Effector memory CD4-positive, alpha-beta T cell (primary cell): ENCODE results near the gene IPO7.
"Not testable (repeated sequence)": the region's sequence is repeated elsewhere in the genome, so short reads cannot be mapped to it uniquely, and the experiment has no call there.

Experiments used
- DNase-seq, 3 donors: peaks; one replicate each; pipeline ENCODE4 v3.0.0-alpha.2; 2020
- H3K27ac ChIP-seq: 2 replicates; pipeline ENCODE4 v1.7.0; 2013; ENCODE audit warnings: mild to moderate bottlenecking, low read length, moderate library complexity; ENCODE audit not compliant: insufficient read depth, poor library complexity, severe bottlenecking
- H3K27me3 ChIP-seq: replicated peaks from 2 replicates; pipeline ENCODE4 v1.7.0; 2013; ENCODE audit warnings: mild to moderate bottlenecking, low read length; ENCODE audit not compliant: insufficient read depth, control insufficient read depth, poor library complexity, severe bottlenecking
- H3K36me3 ChIP-seq: 2 replicates; pipeline ENCODE4 v1.7.0; 2013; ENCODE audit warnings: mild to moderate bottlenecking, low read length, moderate library complexity; ENCODE audit not compliant: control insufficient read depth, insufficient read depth
- H3K4me1 ChIP-seq: 2 replicates; pipeline ENCODE4 v1.7.0; 2013; ENCODE audit warnings: low read length, mild to moderate bottlenecking; ENCODE audit not compliant: control insufficient read depth, insufficient read depth, poor library complexity, severe bottlenecking
- H3K4me3 ChIP-seq: 2 replicates; pipeline ENCODE4 v1.7.0; 2013; ENCODE audit warnings: low read length, low read depth, mild to moderate bottlenecking; ENCODE audit not compliant: insufficient read depth, poor library complexity, severe bottlenecking
- H3K9me3 ChIP-seq: 2 replicates; pipeline ENCODE4 v1.7.0; 2013; ENCODE audit warnings: mild to moderate bottlenecking, low read length, moderate library complexity; ENCODE audit not compliant: control insufficient read depth
- total RNA-seq, 3 donors: gene quantifications; one replicate each; lab custom pipeline; 2026; lab: John Stamatoyannopoulos, UW

The IPO7 gene
- total RNA-seq = 92.9 to 101 (median 99.3) reads per million in 3 donors

- Histone ChIP-seq H3K4me1 (no peaks in the 10 kb centered on the region), H3K27me3 (no peaks in the 10 kb centered on the region), H3K36me3 (no peaks in the 10 kb centered on the region), H3K4me3 (peak within 1 kb of the TSS; percentile 95), H3K27ac (peak within 1 kb of the TSS; percentile 82), H3K9me3 (no peaks in the 10 kb centered on the region)
- DNase-seq = peak; percentile 72 to 78 (median 76)
Observed at GRCh38 chr11:9384535-9385326, at the start of gene IPO7. TSS of gene IPO7 (plus strand) at chr11:9384652. CDS start at chr11:9384764, 112 bp downstream.

DNA sequence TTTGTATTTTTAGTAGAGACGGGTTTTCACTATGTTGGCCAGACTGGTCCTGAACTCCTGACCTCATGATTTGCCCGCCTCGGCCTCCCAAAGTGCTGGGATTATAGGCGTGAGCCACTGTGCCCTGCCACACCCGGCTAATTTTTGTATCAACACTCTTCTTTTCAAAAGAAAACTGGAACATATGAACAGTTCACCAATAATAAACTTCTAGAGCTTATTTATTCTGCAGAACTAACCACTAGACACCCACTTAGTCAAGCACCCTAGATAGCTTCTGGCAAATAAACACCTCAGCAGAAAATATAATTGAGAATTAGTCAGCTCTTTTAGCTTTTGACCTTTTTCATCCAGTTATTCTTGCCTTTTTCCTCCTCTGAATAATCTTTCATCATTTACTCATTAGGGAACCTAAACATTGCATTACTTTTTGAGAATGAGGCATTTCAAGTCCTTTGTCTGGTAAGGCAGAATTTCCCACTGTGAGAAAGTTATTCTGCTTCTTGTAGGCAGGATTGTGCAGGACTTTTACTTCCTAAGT lies 42.7 kb upstream of the IPO7 start:
- no peak for DNase-seq

GRCh38 chr11:9344061-9344680 lies 40.3 kb upstream of the IPO7 start:
- no peak for DNase-seq
- Histone ChIP-seq H3K9me3 (no peaks in the 10 kb centered on the region), H3K36me3 (no peaks in the 10 kb centered on the region), H3K4me3 (no peak overlapping the region), H3K27ac (no peak overlapping the region), H3K4me1 (no peaks in the 10 kb centered on the region), H3K27me3 (no peaks in the 10 kb centered on the region)

More for the DNA sequence above, 42.7 kb upstream of the IPO7 start:
- Histone ChIP-seq H3K4me3 (no peak overlapping the region), H3K4me1 (no peaks in the 10 kb centered on the region), H3K9me3 (no peaks in the 10 kb centered on the region), H3K36me3 (no peaks in the 10 kb centered on the region), H3K27me3 (no peaks in the 10 kb centered on the region), H3K27ac (no peak overlapping the region)

GRCh38 chr11:9347100-9347499 lies 37.4 kb upstream of the IPO7 start:
- Histone ChIP-seq H3K27ac (no peak overlapping the region), H3K9me3 (no peaks in the 10 kb centered on the region), H3K36me3 (no peaks in the 10 kb centered on the region), H3K4me1 (no peaks in the 10 kb centered on the region), H3K4me3 (no peak overlapping the region), H3K27me3 (no peaks in the 10 kb centered on the region)
- DNase-seq = no peak

- not testable (repeated sequence) for H3K27me3 ChIP-seq, DNase-seq, H3K4me3 ChIP-seq, H3K4me1 ChIP-seq, H3K27ac ChIP-seq, H3K36me3 ChIP-seq, H3K9me3 ChIP-seq
Observed at GRCh38 chr11:9347779-9348178, 36.7 kb upstream of the IPO7 start.

GRCh38 chr11:9351321-9351881 lies 33.1 kb upstream of the IPO7 start:
- Histone ChIP-seq H3K4me1 (no peaks in the 10 kb centered on the region), H3K4me3 (no peak overlapping the region), H3K27me3 (no peaks in the 10 kb centered on the region), H3K9me3 (no peaks in the 10 kb centered on the region), H3K27ac (no peak overlapping the region), H3K36me3 (no peaks in the 10 kb centered on the region)
- no peak for DNase-seq

- Histone ChIP-seq H3K9me3 (no peaks in the 10 kb centered on the region), H3K4me3 (no peak overlapping the region), H3K4me1 (no peaks in the 10 kb centered on the region), H3K27me3 (no peaks in the 10 kb centered on the region), H3K27ac (no peak overlapping the region), H3K36me3 (no peaks in the 10 kb centered on the region)
- DNase-seq = no peak
Observed at GRCh38 chr11:9357041-9357440, 27.4 kb upstream of the IPO7 start.

DNA sequence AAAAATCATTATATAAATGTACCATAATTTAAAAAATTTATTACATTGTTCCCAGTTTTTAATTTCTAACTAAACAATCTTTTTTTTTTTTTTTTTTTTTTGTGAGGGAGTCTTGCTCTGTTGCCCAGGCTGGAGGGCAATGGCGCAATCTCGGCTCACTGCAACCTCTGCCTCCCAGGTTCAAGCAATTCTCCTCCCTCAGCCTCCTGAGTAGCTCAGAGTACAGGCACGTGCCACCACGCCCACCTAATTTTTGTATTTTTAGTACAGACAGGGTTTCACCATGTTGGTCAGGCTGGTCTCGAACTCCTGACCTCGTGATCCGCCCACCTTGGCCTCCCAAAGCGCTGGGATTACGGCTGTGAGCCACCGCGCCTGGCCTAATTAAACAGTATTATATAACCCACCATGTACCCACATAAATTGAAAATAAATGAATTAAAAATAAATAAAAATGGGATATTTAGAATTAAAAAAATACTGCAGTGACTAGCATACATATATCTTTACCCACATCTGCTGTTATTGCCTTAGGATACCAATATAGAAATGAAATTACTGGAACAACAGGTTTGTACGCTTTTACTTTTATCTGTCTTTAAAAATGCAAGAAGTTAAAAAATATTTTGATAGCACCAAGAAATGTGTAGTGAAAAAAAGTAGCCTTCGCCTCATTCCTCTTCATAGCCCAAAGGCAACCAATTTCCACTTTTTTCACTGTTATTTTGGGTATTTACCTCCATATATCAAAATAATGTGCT lies 23.4 kb upstream of the IPO7 start:
- not testable (repeated sequence) for H3K27me3 ChIP-seq, DNase-seq, H3K9me3 ChIP-seq, H3K4me3 ChIP-seq, H3K4me1 ChIP-seq, H3K27ac ChIP-seq, H3K36me3 ChIP-seq

DNA sequence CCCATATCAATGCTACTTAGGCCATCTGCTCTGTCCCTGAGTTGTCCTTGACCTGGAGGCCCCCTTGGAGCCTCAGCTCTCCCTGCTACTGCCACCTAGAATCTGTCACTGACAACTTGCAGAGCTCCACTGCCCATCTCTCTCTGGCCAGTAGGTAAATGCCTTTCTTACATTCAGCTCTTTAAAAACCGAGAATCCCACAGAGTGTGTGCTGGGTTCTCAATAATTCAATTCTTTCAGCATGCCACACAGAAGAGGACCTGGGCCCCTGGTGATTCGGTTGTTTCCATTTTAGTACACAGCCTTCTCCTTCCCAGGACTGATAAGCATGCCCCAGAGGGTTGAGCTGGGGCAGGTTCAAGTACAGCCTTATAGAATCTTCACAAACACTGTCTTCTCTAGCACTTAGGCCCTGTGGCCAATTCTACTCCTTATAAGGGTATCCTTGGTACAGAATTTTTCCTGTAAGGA lies 22.0 kb upstream of the IPO7 start:
- Histone ChIP-seq H3K27me3 (no peaks in the 10 kb centered on the region), H3K9me3 (no peaks in the 10 kb centered on the region), H3K27ac (no peak overlapping the region), H3K36me3 (no peaks in the 10 kb centered on the region), H3K4me3 (no peak overlapping the region), H3K4me1 (peaks cover 6% of the 10 kb centered on the region)
- DNase-seq = no peak
